H1 (cell line): ENCODE data around the gene SSX2IP. TPM values are rescaled to one million over a fixed set of nuclear protein-coding genes. Genes with fewer than 3 reads are reported as not detected.

Experiments used
- CTCF ChIA-PET: fragments of 300-600 bp; sonication (Branson Sonifier 250); formaldehyde crosslinking; loops from one replicate; lab custom pipeline; 2021; ENCODE audit not compliant: partially characterized antibody; lab: Charles Lee
- POLR2A ChIA-PET: fragments of 300-600 bp; sonication (Branson Sonifier 250); formaldehyde crosslinking; loops from one replicate; lab custom pipeline; 2021; ENCODE audit warnings: inconsistent platforms; ENCODE audit not compliant: partially characterized antibody; lab: Charles Lee
- DNase-seq, 2 experiments: peaks; one replicate each; pipeline versions ENCODE4 v3.0.0 to v3.0.0-alpha.2; 2010 to 2022; ENCODE audit warnings: low spot score in 2 of 2, low read depth in 1 of 2, mixed read lengths in 1 of 2
- FAIRE-seq: peaks from 2 replicates; lab custom pipeline; 2011; peaks lifted over from hg19 to GRCh38; lab: Jason Lieb, UNC
- H2AFZ ChIP-seq: 2 replicates; pipeline ENCODE4 v1.8.1; 2012; ENCODE audit warnings: low read length, inconsistent platforms
- H2AK5ac ChIP-seq: 2 replicates; pipeline ENCODE4 v1.6.1; 2013; ENCODE audit warnings: low read depth, low read length
- H2BK120ac ChIP-seq: replicated peaks from 2 replicates; pipeline ENCODE3; 2013; ENCODE audit warnings: low read depth, low read length, inconsistent platforms
- H2BK12ac ChIP-seq: 2 replicates; pipeline ENCODE4 v1.6.1; 2013; ENCODE audit warnings: low read depth, low read length
- H2BK15ac ChIP-seq: 2 replicates; pipeline ENCODE4 v1.6.1; 2013; ENCODE audit warnings: low read length
- H2BK20ac ChIP-seq: 2 replicates; pipeline ENCODE4 v1.6.1; 2013; ENCODE audit warnings: low read length
- H2BK5ac ChIP-seq: 2 replicates; pipeline ENCODE4 v1.6.1; 2013; ENCODE audit warnings: low read depth, low read length
- H3K14ac ChIP-seq: 2 replicates; pipeline ENCODE4 v1.6.1; 2013; ENCODE audit warnings: inconsistent platforms; ENCODE audit not compliant: insufficient read length
- H3K18ac ChIP-seq: 2 replicates; pipeline ENCODE4 v1.6.1; 2013; ENCODE audit warnings: low read length; ENCODE audit errors: extremely low read depth
- H3K23ac ChIP-seq: 2 replicates; pipeline ENCODE4 v1.6.1; 2013; ENCODE audit warnings: inconsistent platforms; ENCODE audit not compliant: insufficient read length
- H3K23me2 ChIP-seq: 2 replicates; pipeline ENCODE4 v1.6.1; 2013; ENCODE audit warnings: low read depth, low read length
- H3K27ac ChIP-seq: 2 replicates; pipeline ENCODE4 v1.6.1; 2011; ENCODE audit warnings: low read depth, low read length, inconsistent platforms
- H3K27me3 ChIP-seq, 4 experiments: replicated peaks in 1 of 4; 1 replicate in 1 of 4; 2 replicates in 3 of 4; pipeline versions ENCODE4 v1.6.1 to v1.8.1; 2011 to 2013; ENCODE audit warnings: low read length in 3 of 4, mild to moderate bottlenecking in 3 of 4, inconsistent platforms in 2 of 4, mixed read lengths in 2 of 4, moderate library complexity in 1 of 4; ENCODE audit not compliant: control insufficient read depth in 3 of 4, insufficient read depth in 3 of 4; ENCODE audit errors: extremely low read depth in 1 of 4
- H3K36me3 ChIP-seq, 4 experiments: 2 replicates each; pipeline versions ENCODE4 v1.6.1 to v1.8.1; 2011 to 2013; ENCODE audit warnings: mild to moderate bottlenecking in 4 of 4, low read length in 3 of 4, moderate library complexity in 2 of 4, control low read depth in 1 of 4, inconsistent platforms in 1 of 4; ENCODE audit not compliant: insufficient read depth in 4 of 4, control insufficient read depth in 2 of 4
- H3K4ac ChIP-seq: replicated peaks from 2 replicates; pipeline ENCODE3; 2013; ENCODE audit warnings: low read length, low read depth, mixed read lengths, inconsistent platforms; ENCODE audit not compliant: insufficient read length
- H3K4me1 ChIP-seq, 4 experiments: replicated peaks in 1 of 4; 1 replicate in 1 of 4; 2 replicates in 3 of 4; pipeline versions ENCODE4 v1.6.1 to v1.8.1; 2011 to 2013; ENCODE audit warnings: low read length in 3 of 4, inconsistent platforms in 2 of 4, mixed read lengths in 1 of 4; ENCODE audit not compliant: insufficient read depth in 4 of 4, control insufficient read depth in 3 of 4
- H3K4me2 ChIP-seq, 2 experiments: 2 replicates each; pipeline versions ENCODE4 v1.6.1 to v1.8.1; 2011 to 2013; ENCODE audit warnings: low read depth in 2 of 2, low read length in 2 of 2, control low read depth in 1 of 2, inconsistent platforms in 1 of 2, mild to moderate bottlenecking in 1 of 2; ENCODE audit not compliant: insufficient read depth in 1 of 2
- H3K4me3 ChIP-seq, 4 experiments: fragments of 200-600, 300-600 bp in 1 of 4; sonication (generic), shearing (Covaris generic), sonication (Bioruptor Twin) in 1 of 4; 2 replicates each; pipeline versions ENCODE4 v1.5.1 to v1.8.1; 2011 to 2016; ENCODE audit warnings: low read length in 4 of 4, low read depth in 3 of 4, control low read depth in 2 of 4, inconsistent platforms in 2 of 4, mild to moderate bottlenecking in 2 of 4, mixed read lengths in 1 of 4, moderate library complexity in 1 of 4; ENCODE audit not compliant: insufficient read depth in 2 of 4; ENCODE audit errors: extremely low read depth in 1 of 4
- H3K56ac ChIP-seq: replicated peaks from 2 replicates; pipeline ENCODE3; 2013; ENCODE audit warnings: low read depth, mild to moderate bottlenecking, mixed read lengths, low read length, inconsistent platforms; ENCODE audit not compliant: insufficient read length
- H3K79me1 ChIP-seq: 2 replicates; pipeline ENCODE4 v1.6.1; 2013; ENCODE audit warnings: low read depth, low read length, control low read depth
- H3K79me2 ChIP-seq, 2 experiments: 2 replicates each; pipeline versions ENCODE4 v1.6.1 to v1.8.1; 2012 to 2013; ENCODE audit warnings: low read length in 2 of 2, mild to moderate bottlenecking in 2 of 2, inconsistent platforms in 1 of 2; ENCODE audit not compliant: insufficient read depth in 2 of 2, control insufficient read depth in 1 of 2
- H3K9ac ChIP-seq, 4 experiments: replicated peaks in 1 of 4; 1 replicate in 1 of 4; 2 replicates in 3 of 4; pipeline versions ENCODE4 v1.6.1 to v1.8.1; 2011 to 2013; ENCODE audit warnings: low read depth in 3 of 4, low read length in 3 of 4, control low read depth in 2 of 4, mild to moderate bottlenecking in 2 of 4, moderate library complexity in 2 of 4, inconsistent platforms in 1 of 4; ENCODE audit errors: extremely low read depth in 1 of 4
- H3K9me3 ChIP-seq, 2 experiments: 2 replicates each; pipeline versions ENCODE4 v1.6.1 to v1.8.1; 2012 to 2013; ENCODE audit warnings: mild to moderate bottlenecking in 2 of 2, moderate library complexity in 2 of 2, control low read depth in 1 of 2, inconsistent platforms in 1 of 2, low read depth in 1 of 2, low read length in 1 of 2, mixed read lengths in 1 of 2; ENCODE audit not compliant: insufficient read depth in 2 of 2
- H4K20me1 ChIP-seq, 2 experiments: replicated peaks in 1 of 2; 2 replicates each; pipeline versions ENCODE3 to v1.8.1; 2011 to 2013; ENCODE audit warnings: inconsistent platforms in 2 of 2, low read length in 2 of 2, mild to moderate bottlenecking in 1 of 2; ENCODE audit not compliant: insufficient read depth in 2 of 2, control insufficient read depth in 1 of 2
- H4K5ac ChIP-seq: 2 replicates; pipeline ENCODE4 v1.6.1; 2013; ENCODE audit warnings: low read length, low read depth, mixed read lengths, inconsistent platforms; ENCODE audit not compliant: insufficient read length
- H4K8ac ChIP-seq: 2 replicates; pipeline ENCODE4 v1.8.0; 2013; ENCODE audit warnings: mild to moderate bottlenecking, moderate library complexity, low read length, inconsistent platforms; ENCODE audit not compliant: insufficient read depth; ENCODE audit errors: extremely low read depth
- H4K91ac ChIP-seq: replicated peaks from 2 replicates; pipeline ENCODE3; 2013; ENCODE audit warnings: low read length, mixed read lengths, inconsistent platforms; ENCODE audit not compliant: insufficient read length
- CEBPB ChIP-seq: IDR thresholded peaks from 2 replicates; pipeline ENCODE4 v1.6.1; 2012; ENCODE audit warnings: low read depth, low read length
- CTCF ChIP-seq, 3 experiments: IDR thresholded peaks; 1 replicate in 2 of 3; 2 replicates in 1 of 3; pipeline versions ENCODE4 v1.5.1 to v1.6.1; 2011; ENCODE audit warnings: low read length in 3 of 3, mild to moderate bottlenecking in 3 of 3, inconsistent platforms in 2 of 3, low read depth in 1 of 3, moderate library complexity in 1 of 3; ENCODE audit not compliant: insufficient read depth in 1 of 3; ENCODE audit errors: control extremely low read depth in 1 of 3
- HDAC2 ChIP-seq, 2 experiments: fragments of 300-600 bp in 1 of 2; sonication (generic) in 1 of 2; IDR thresholded peaks; 2 replicates each; pipeline ENCODE4 v1.6.1; 2011 to 2012; ENCODE audit warnings: low read depth in 2 of 2, low read length in 2 of 2, mild to moderate bottlenecking in 2 of 2, moderate library complexity in 2 of 2, borderline replicate concordance in 1 of 2, inconsistent platforms in 1 of 2
- HDAC6 ChIP-seq: IDR thresholded peaks from one replicate; pipeline ENCODE4 v1.7.1; 2012; ENCODE audit warnings: low read depth, mild to moderate bottlenecking, inconsistent platforms, low read length, moderate library complexity
- KDM4A ChIP-seq: IDR thresholded peaks from one replicate; pipeline ENCODE4 v1.7.1; 2012; ENCODE audit warnings: low read depth, mild to moderate bottlenecking, moderate library complexity, low read length, inconsistent platforms; ENCODE audit not compliant: severe bottlenecking
- NANOG ChIP-seq: IDR thresholded peaks from 2 replicates; pipeline ENCODE4 v1.6.1; 2011; ENCODE audit warnings: low read length, low read depth, mild to moderate bottlenecking, inconsistent platforms; ENCODE audit not compliant: insufficient read depth, poor library complexity, severe bottlenecking
- NRF1 ChIP-seq: IDR thresholded peaks from 2 replicates; pipeline ENCODE4 v1.6.1; 2011; ENCODE audit warnings: mild to moderate bottlenecking, low read depth, low read length, improper control_type of control experiment
- POLR2A ChIP-seq, 2 experiments: IDR thresholded peaks; 1 replicate in 1 of 2; 2 replicates in 1 of 2; pipeline ENCODE4 v1.6.1; 2011; ENCODE audit warnings: low read depth in 2 of 2, low read length in 2 of 2, mild to moderate bottlenecking in 2 of 2; ENCODE audit errors: control extremely low read depth in 1 of 2
- RBBP5 ChIP-seq: IDR thresholded peaks from 2 replicates; pipeline ENCODE4 v1.7.1; 2012; ENCODE audit warnings: low read depth, mild to moderate bottlenecking, inconsistent platforms, low read length, moderate library complexity, borderline replicate concordance
- RFX5 ChIP-seq: IDR thresholded peaks from 2 replicates; pipeline ENCODE4 v1.6.1; 2011; ENCODE audit warnings: low read depth, low read length, improper control_type of control experiment, borderline replicate concordance
- SIRT6 ChIP-seq: IDR thresholded peaks from one replicate; pipeline ENCODE4 v1.7.1; 2012; ENCODE audit warnings: low read length, inconsistent platforms
- SP1 ChIP-seq: IDR thresholded peaks from 2 replicates; pipeline ENCODE4 v1.6.1; 2011; ENCODE audit warnings: low read depth, low read length
- WGBS, 2 experiments: shearing (Covaris generic) in 1 of 2; methylation state at CpG; one replicate each; pipeline versions ENCODE4 v1.1.6 to v1.1.7; 2013 to 2015; ENCODE audit warnings: low lambda C conversion rate in 2 of 2, mixed read lengths in 2 of 2, inconsistent platforms in 1 of 2, low coverage in 1 of 2, missing lambda C conversion rate in 1 of 2; ENCODE audit not compliant: insufficient replicate concordance in 2 of 2, insufficient coverage in 1 of 2, insufficient read length in 1 of 2; ENCODE audit errors: extremely low coverage in 1 of 2, missing lambda C conversion rate in 1 of 2; 5-methylcytosine and 5-hydroxymethylcytosine counted together
- polyA plus RNA-seq, 7 experiments: library from polyadenylated mRNA; depleted of rRNA in 3 of 7; stranded (reverse) in 5 of 7; unstranded in 2 of 7; fragments of >200 nt in 5 of 7; fragments of 200-250 nt in 2 of 7; gene quantifications; 1 replicate in 5 of 7; 2 replicates in 1 of 7; 4 replicates in 1 of 7; pipeline versions ENCODE4 v1.2.1 to v1.2.3, GENCODE V29; 2011 to 2013; ENCODE audit warnings: missing spikeins in 2 of 7, mixed read lengths in 2 of 7
- total RNA-seq: library from RNA; stranded (reverse); fragmentation: NEBNext Ultra II Directional; extraction: Animal tissue kit (Norgen Biotek cat#: 25700); gene quantifications from 2 replicates; pipeline ENCODE4 v1.2.1, GENCODE V29; 2021

The SSX2IP gene
- total and polyA plus RNA-seq, 2 of the 8 experiments (the other 6 are each of a cell fraction or from before 2014, with no cell fraction given): 4.0 to 31.3 TPM

GRCh38 chr1:84597011-84597410 is 93.2 kb downstream of the SSX2IP start:
- no peak for FAIRE-seq
- H4K8ac ChIP-seq: no peak overlapping the region
- CTCF ChIA-PET: interaction anchor here (0.6 to 1.9 kb wide), 3 partner anchors 8 to 40 kb away, joined by 3 to 5 read pairs (median 4); no protein-coding TSS in a partner anchor
- TF ChIP-seq POLR2A (IDR thresholded peaks at IDR 0.05; ENCODE audit: control extremely low read depth in 1 of 2, low read depth in 2 of 2, low read length in 2 of 2) (no peak), NRF1 (no peak), SIRT6 (no peak), NANOG (no peak), CEBPB (no peak), RFX5 (no peak), CTCF (IDR thresholded peaks at IDR 0.05; ENCODE audit: control extremely low read depth in 1 of 3, insufficient read depth in 1 of 3, low read depth in 1 of 3, low read length in 3 of 3) (no peak), SP1 (no peak), HDAC6 (no peak), HDAC2 (IDR thresholded peaks at IDR 0.05; ENCODE audit: borderline replicate concordance in 1 of 2, low read depth in 2 of 2, low read length in 2 of 2) (no peak), RBBP5 (no peak), KDM4A (no peak)

More at GRCh38 chr1:84597011-84597410, 93.2 kb downstream of the SSX2IP start:
- Histone ChIP-seq H4K91ac (no peak overlapping the region), H3K23ac (no peak overlapping the region), H3K4me2 (no peak overlapping the region), H4K20me1 (no peaks in the 10 kb centered on the region), H3K36me3 (no peaks in the 10 kb centered on the region), H3K56ac (no peak overlapping the region), H3K4ac (no peak overlapping the region), H2BK20ac (no peak overlapping the region), H3K4me3 (no peak overlapping the region), H4K5ac (no peak overlapping the region), H2AFZ (0 out of 2 replicates have a peak overlapping the region, but pooled peaks have one; percentile 16), H3K9ac (no peak overlapping the region), H2AK5ac (no peak overlapping the region), H3K27ac (no peak overlapping the region), H3K27me3 (no peaks in the 10 kb centered on the region), H3K23me2 (no peaks in the 10 kb centered on the region), H3K4me1 (no peaks in the 10 kb centered on the region; a peak in 1 of 7 replicates), H2BK15ac (no peak overlapping the region), H3K79me2 (no peaks in the 10 kb centered on the region), H2BK120ac (no peak overlapping the region), H2BK12ac (no peak overlapping the region), H3K18ac (no peak overlapping the region), H3K9me3 (no peaks in the 10 kb centered on the region), H3K79me1 (no peaks in the 10 kb centered on the region), H2BK5ac (no peak overlapping the region), H3K14ac (no peak overlapping the region)
- POLR2A ChIA-PET: no interaction called here
- DNase-seq: no peak
- 89% methylated on average over 1 of the region's 1 CpG; no CpG with 5 or more reads in 1 of the 2 experiments for WGBS, 2 experiments
